ENCODE results near the gene MSRB2.
"Not testable (repeated sequence)": the region's sequence is repeated elsewhere in the genome, so short reads cannot be mapped to it uniquely, and the experiment has no call there.

DNA sequence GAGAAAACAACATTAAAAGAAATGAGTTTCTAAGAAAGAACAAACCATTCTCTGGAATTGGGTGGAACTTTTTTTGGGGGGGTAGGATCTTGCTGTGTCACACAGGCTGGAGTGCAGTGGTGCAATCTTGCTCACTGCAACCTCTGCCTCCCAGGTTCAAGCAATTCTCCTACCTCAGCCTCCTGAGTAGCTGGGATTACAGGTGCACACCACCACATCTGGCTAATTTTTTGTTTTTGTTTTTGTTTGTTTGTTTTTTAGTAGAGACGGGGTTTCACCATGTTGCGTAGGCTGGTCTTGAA is 30.6 kb upstream of the MSRB2 start:
- TF ChIP-seq POLR2A (IDR thresholded peaks at IDR 0.05): not testable (repeated sequence)
- TF ChIP-seq, protein P1, sequence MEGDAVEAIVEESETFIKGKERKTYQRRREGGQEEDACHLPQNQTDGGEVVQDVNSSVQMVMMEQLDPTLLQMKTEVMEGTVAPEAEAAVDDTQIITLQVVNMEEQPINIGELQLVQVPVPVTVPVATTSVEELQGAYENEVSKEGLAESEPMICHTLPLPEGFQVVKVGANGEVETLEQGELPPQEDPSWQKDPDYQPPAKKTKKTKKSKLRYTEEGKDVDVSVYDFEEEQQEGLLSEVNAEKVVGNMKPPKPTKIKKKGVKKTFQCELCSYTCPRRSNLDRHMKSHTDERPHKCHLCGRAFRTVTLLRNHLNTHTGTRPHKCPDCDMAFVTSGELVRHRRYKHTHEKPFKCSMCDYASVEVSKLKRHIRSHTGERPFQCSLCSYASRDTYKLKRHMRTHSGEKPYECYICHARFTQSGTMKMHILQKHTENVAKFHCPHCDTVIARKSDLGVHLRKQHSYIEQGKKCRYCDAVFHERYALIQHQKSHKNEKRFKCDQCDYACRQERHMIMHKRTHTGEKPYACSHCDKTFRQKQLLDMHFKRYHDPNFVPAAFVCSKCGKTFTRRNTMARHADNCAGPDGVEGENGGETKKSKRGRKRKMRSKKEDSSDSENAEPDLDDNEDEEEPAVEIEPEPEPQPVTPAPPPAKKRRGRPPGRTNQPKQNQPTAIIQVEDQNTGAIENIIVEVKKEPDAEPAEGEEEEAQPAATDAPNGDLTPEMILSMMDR (IDR thresholded peaks at IDR 0.05): not testable (repeated sequence)

Measured in esophagus squamous epithelium (tissue), 4 donors.